HCT116 (cell line): ENCODE results near the gene UAP1L1. TPM values are rescaled to one million over a fixed set of nuclear protein-coding genes. Genes with fewer than 3 reads are reported as not detected.

Experiments used
- ATAC-seq: fragments of 200-7000 bp; cut with Tn5 transposase; 2 replicates; pipeline ENCODE4 v1.9.1; 2020; ENCODE audit warnings: mild to moderate bottlenecking, moderate library complexity
- BruUV-seq: library from RNA; stranded (reverse); fragments of 400-500 nt; replicated peaks from 2 replicates; lab custom pipeline; 2021; lab: Mats Ljungman, UMichigan
- CTCF ChIA-PET: fragments of 300-600 bp; sonication (Branson Sonifier 250); formaldehyde crosslinking; loops from one replicate; lab custom pipeline; 2021; ENCODE audit warnings: antibody characterized with exemption; lab: Charles Lee
- POLR2A ChIA-PET: fragments of 300-600, 350-600 bp; sonication (Branson Sonifier 250); formaldehyde crosslinking; loops from one replicate; lab custom pipeline; 2021; ENCODE audit warnings: antibody characterized with exemption; lab: Charles Lee
- RAD21 ChIA-PET, 2 experiments: fragments of 300-600 bp; sonication (Branson Sonifier 250); formaldehyde crosslinking; loops; one replicate each; lab custom pipeline; 2023; ENCODE audit warnings: low total read pairs in 2 of 2; ENCODE audit not compliant: uncharacterized antibody in 2 of 2, unreplicated experiment in 2 of 2, low non-redundant PET in 1 of 2; lab: Charles Lee
- DNase-seq: peaks from one replicate; pipeline ENCODE4 v3.0.0-alpha.2; 2010; ENCODE audit warnings: low read depth, low spot score
- H2AFZ ChIP-seq: fragments of 200-600 bp; shearing (Covaris generic), sonication (generic); 2 replicates; pipeline ENCODE4 v1.6.1; 2017; ENCODE audit warnings: low read depth, mixed run types, mixed read lengths, antibody characterized with exemption, low read length; ENCODE audit not compliant: poor library complexity, severe bottlenecking
- H3K27ac ChIP-seq: 2 replicates; pipeline ENCODE4 v1.5.1; 2012; ENCODE audit warnings: low read depth, low read length
- H3K27me3 ChIP-seq: fragments of 200-600 bp; sonication (generic); 2 replicates; pipeline ENCODE4 v1.6.1; 2016; ENCODE audit warnings: mixed run types, low read length, mixed read lengths; ENCODE audit not compliant: insufficient read depth
- H3K36me3 ChIP-seq, 2 experiments: fragments of 200-500 bp in 1 of 2; fragments of 200-600 bp in 1 of 2; sonication (Bioruptor generic) in 1 of 2; sonication (generic) in 1 of 2; 2 replicates each; pipeline versions ENCODE4 v1.5.1 to v1.6.1; 2014 to 2016; ENCODE audit warnings: low read length in 2 of 2, inconsistent platforms in 1 of 2, mixed read lengths in 1 of 2, mixed run types in 1 of 2; ENCODE audit not compliant: insufficient read depth in 2 of 2, control insufficient read depth in 1 of 2
- H3K4me1 ChIP-seq, 2 experiments: fragments of 200-600 bp in 1 of 2; sonication (generic) in 1 of 2; 2 replicates each; pipeline versions ENCODE4 v1.5.1 to v1.6.1; 2012 to 2017; ENCODE audit warnings: low read length in 2 of 2, inconsistent platforms in 1 of 2, mild to moderate bottlenecking in 1 of 2, mixed read lengths in 1 of 2, mixed run types in 1 of 2, moderate library complexity in 1 of 2; ENCODE audit not compliant: insufficient read depth in 2 of 2, control insufficient read depth in 1 of 2
- H3K4me2 ChIP-seq: fragments of 200-600 bp; sonication (generic); 2 replicates; pipeline ENCODE4 v1.6.1; 2017; ENCODE audit warnings: mixed run types, low read length, mixed read lengths
- H3K4me3 ChIP-seq, 2 experiments: fragments of 200-600 bp in 1 of 2; sonication (generic) in 1 of 2; replicated peaks in 1 of 2; 2 replicates each; pipeline ENCODE4 v1.5.1; 2011 to 2016; ENCODE audit warnings: low read length in 2 of 2, control low read depth in 1 of 2, low read depth in 1 of 2, mild to moderate bottlenecking in 1 of 2, mixed read lengths in 1 of 2, mixed run types in 1 of 2
- H3K79me2 ChIP-seq: fragments of 200-600 bp; sonication (generic); 2 replicates; pipeline ENCODE4 v1.6.1; 2017; ENCODE audit warnings: mild to moderate bottlenecking, mixed run types, low read length, moderate library complexity, mixed read lengths; ENCODE audit not compliant: insufficient read depth
- H3K9ac ChIP-seq: fragments of 200-600 bp; sonication (generic); 2 replicates; pipeline ENCODE4 v1.6.1; 2016; ENCODE audit warnings: low read length, mixed read lengths
- H3K9me2 ChIP-seq: fragments of 200-600 bp; sonication (generic), shearing (Covaris generic); 2 replicates; pipeline ENCODE4 v1.6.1; 2017; ENCODE audit warnings: mixed run types, mild to moderate bottlenecking, moderate library complexity; ENCODE audit not compliant: insufficient read depth
- H3K9me3 ChIP-seq, 2 experiments: fragments of 200-500 bp in 1 of 2; fragments of 200-600 bp in 1 of 2; sonication (Bioruptor generic) in 1 of 2; sonication (generic) in 1 of 2; 2 replicates each; pipeline ENCODE4 v1.6.1; 2014 to 2017; ENCODE audit warnings: low read length in 2 of 2, mixed read lengths in 2 of 2, inconsistent platforms in 1 of 2, low read depth in 1 of 2, mild to moderate bottlenecking in 1 of 2, mixed run types in 1 of 2, moderate library complexity in 1 of 2; ENCODE audit not compliant: control insufficient read depth in 1 of 2, insufficient read depth in 1 of 2
- H4K20me1 ChIP-seq: fragments of 200-600 bp; sonication (generic), shearing (Covaris generic); 2 replicates; pipeline ENCODE4 v1.6.1; 2017; ENCODE audit warnings: mixed run types, mild to moderate bottlenecking, moderate library complexity; ENCODE audit not compliant: insufficient read depth
- EZH2 ChIP-seq: fragments of 200-600 bp; sonication (generic); IDR thresholded peaks from 2 replicates; pipeline ENCODE4 v1.6.1; 2017; ENCODE audit warnings: antibody characterized with exemption, mixed run types
- TCF7L2 ChIP-seq: IDR thresholded peaks from 2 replicates; pipeline ENCODE4 v1.7.0; 2011; ENCODE audit warnings: borderline replicate concordance, inconsistent platforms; ENCODE audit not compliant: insufficient read depth, insufficient read length; ENCODE audit errors: extremely low read depth
- ZBTB33 ChIP-seq: IDR thresholded peaks from 2 replicates; pipeline ENCODE4 v1.6.1; 2011; ENCODE audit warnings: mild to moderate bottlenecking, low read length, moderate library complexity; ENCODE audit not compliant: insufficient replicate concordance; ENCODE audit errors: extremely low read depth
- intact Hi-C: fragments of 100-400 bp; cut with micrococcal nuclease; formaldehyde crosslinking; loops from 2 replicates; pipeline ENCODE4 v1.10.0; 2022
- total RNA-seq: library from RNA; stranded (reverse); gene quantifications from one replicate; pipeline ENCODE4 v1.2.1, GENCODE V29; 2021; ENCODE audit not compliant: unreplicated experiment

UAP1L1 gene
- total RNA-seq, 1 experiment from 2014 or later, result 11.0 TPM

DNA sequence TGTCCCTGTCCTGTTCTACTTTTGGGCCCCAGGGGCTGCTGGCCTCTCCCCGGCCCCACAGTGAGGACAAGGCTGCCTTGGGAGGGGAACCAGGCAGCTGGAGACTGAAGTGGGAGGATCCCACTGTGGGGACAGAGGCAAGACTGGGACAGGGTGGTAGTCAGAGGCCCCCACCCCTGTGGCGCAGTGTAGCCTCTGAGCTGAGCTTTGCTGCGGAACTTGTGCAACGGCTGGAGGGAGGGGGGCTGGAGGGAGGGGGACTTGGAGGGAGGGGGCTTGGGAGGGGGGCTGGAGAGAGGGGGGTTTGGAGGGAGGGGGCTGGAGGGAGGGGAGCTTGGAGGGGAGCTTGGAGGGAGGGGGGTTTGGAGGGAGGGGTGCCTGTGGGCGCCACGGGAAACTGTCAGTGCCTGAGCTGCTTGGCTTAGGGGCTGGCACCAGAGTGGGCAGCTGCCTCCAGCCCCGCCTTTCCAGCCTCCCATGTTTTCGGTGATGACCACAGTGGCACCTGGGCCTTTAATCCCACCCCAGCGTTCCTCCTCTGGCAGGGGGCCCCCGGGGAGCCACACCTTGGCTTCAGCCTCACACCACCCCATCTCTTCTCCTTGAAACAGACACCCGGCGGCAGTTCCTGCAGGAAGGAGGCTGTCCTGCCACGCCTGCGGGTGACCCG lies 43.1 kb upstream of the UAP1L1 start:
- Histone ChIP-seq H3K27ac (no peak overlapping the region; the same call in 1 of the 2 replicates), H2AFZ (no peak overlapping the region), H3K9me2 (no peaks in the 10 kb centered on the region), H3K4me1 (peaks cover 13 to 27% of the 10 kb centered on the region in 2 experiments; a peak in 3 of 4 replicates), H3K36me3 (peaks cover 0 to 3% of the 10 kb centered on the region in 2 experiments; a peak in 2 of 4 replicates), H3K27me3 (no peaks in the 10 kb centered on the region), H3K9me3 (no peaks in the 10 kb centered on the region), H3K9ac (no peak overlapping the region), H4K20me1 (no peaks in the 10 kb centered on the region), H3K4me3 (no peak overlapping the region), H3K4me2 (peak overlapping the region; percentile 70), H3K79me2 (no peaks in the 10 kb centered on the region)
- DNase-seq, result no peak
- TF ChIP-seq TCF7L2 (peak; percentile 13), EZH2 (no peak), ZBTB33 (no peak)
- CTCF ChIA-PET, result interaction anchor here (0.8 to 4.0 kb wide), 20 partner anchors 11 to 248 kb away, joined by 3 to 109 read pairs (median 6); partner anchors contain the start of genes AJM1, C8G, NPDC1 and SAPCD2
- BruUV-seq, result no TSS peak
- POLR2A ChIA-PET, result no interaction called here
- ATAC-seq, result peak; percentile 10
- RAD21 ChIA-PET, result interaction anchor here (0.7 to 1.9 kb wide), 5 partner anchors 13 to 187 kb away, joined by 3 to 25 read pairs (median 3); partner anchors contain the start of gene SAPCD2 (in 1 of the 2)
- intact Hi-C loops, result no loop called here
